ENCODE data around the gene RAD51B.

GRCh38 chr14:68562911-68563250 lies 743.3 kb downstream of the RAD51B start:
- TF ChIP-seq CTCF (conservative IDR thresholded peaks at IDR 0.05 in 1 of 2, IDR thresholded peaks at IDR 0.05 in 1 of 2; ENCODE audit: low read depth in 1 of 2, low read length in 2 of 2) (no peak), EZH2 (IDR thresholded peaks at IDR 0.05; ENCODE audit: low read length, missing control alignments) (no peak)
